Epidermal melanocyte (primary cell): ENCODE results near the gene TMEM250.
A peak's percentile ranks its signal among the peaks of the same experiment; 100 is the strongest.
"Not testable (repeated sequence)": the region's sequence is repeated elsewhere in the genome, so short reads cannot be mapped to it uniquely, and the experiment has no call there.

Source experiments
- DNase-seq: peaks from one replicate; pipeline ENCODE4 v3.0.0; 2011; ENCODE audit warnings: low spot score; ENCODE audit not compliant: insufficient read length

TMEM250 gene, protein sequence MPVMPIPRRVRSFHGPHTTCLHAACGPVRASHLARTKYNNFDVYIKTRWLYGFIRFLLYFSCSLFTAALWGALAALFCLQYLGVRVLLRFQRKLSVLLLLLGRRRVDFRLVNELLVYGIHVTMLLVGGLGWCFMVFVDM

DNA sequence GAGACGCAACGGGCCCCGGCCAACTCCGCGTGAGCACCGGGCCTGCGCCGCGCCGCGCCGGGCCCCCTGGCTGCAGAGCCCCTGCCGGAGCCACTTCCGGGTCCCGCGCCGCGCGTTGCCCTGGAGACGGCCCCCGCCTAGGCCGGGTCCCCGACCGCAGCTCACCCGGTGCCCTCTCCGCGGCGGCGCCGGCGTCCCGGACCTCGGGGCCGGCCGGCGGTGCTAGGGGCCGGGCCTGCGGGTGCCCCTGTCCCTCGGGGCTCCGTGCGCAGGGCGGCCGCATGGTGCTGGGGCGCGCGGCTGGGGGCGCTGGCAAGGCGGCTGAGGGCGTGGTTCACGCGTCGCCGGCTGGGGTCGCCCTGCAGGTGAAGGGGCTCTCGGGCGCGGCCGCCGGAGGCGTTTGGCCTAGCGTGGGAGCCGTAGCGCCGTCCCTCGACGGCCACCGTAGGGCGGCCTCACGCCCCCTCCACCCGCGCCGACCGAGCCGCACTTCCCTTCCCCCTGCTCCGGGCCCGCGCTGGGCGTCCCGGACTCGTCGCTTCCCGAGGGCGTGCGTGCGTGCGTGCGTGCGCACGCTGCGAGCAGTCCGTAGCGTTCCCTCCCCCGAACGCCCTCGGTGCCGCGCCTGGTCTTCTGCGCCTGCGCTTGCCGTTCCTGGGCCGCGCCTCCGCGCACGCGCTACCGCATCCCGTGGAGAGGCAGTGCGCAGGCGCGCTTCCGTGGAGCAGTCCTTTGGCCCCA is at the start of gene TMEM250:
Gene TMEM250 (minus strand): TSS at position 556 of the 741 bp plus-strand sequence. CDS start 1,975 bp downstream, outside the sequence.
- peak; percentile 97 for DNase-seq

DNA sequence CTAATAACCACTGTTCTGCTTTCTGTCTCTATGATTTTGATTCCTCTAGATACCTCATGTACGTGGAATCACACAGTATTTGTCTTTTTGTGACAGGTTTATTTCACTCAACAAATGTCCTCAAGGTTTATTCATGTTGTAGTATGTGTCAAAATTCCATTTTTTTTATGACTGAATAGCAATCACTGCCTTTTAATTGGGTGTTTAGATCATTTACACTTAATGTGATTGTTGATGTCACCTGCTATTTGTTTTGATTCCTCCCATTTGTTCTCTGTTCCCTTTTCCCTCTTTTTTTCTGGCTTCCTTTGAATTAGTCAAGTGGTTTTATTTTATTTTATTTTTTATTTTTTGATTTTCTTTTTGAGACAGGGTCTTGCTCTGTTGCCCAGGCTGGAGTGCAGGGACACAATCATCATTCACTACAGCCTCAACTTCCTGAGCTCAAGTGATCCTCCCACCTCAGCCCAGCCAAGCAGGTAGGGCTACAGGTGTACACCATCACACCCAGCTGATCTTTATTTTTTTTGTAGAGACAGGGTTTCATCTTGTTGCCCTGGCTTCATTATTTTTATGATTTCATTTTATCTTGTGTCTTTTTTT is 44.7 kb upstream of the TMEM250 start:
- DNase-seq: no peak

DNA sequence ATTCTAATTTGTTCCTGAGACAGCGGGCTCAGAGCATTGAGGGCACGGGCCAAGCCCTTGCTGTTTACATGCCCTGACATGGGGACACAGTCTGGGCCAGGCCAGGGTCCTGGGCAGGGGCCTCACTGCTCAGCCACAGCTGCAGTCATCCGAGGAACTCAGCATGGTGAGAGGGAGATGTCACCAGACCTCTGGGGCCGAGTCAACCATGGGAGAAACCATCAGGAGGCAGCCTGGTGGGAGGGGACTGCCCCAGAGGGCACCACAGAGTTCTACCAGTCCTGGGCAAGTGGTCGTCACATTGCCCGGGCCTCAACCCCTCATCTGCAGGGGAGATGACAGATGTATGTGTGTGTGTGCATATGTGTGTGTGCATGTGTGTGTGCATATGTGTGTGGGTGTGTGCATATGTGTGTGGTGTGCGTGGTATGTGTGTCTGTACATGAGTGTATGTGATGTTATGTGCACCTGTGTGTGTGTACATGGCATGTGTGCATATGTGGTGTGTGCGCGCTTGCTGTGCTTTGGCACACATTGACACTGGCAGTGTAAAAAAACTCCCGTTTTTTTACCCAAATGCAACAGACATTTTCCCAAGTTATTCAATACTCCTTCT is 42.4 kb upstream of the TMEM250 start:
- DNase-seq: no peak

DNA sequence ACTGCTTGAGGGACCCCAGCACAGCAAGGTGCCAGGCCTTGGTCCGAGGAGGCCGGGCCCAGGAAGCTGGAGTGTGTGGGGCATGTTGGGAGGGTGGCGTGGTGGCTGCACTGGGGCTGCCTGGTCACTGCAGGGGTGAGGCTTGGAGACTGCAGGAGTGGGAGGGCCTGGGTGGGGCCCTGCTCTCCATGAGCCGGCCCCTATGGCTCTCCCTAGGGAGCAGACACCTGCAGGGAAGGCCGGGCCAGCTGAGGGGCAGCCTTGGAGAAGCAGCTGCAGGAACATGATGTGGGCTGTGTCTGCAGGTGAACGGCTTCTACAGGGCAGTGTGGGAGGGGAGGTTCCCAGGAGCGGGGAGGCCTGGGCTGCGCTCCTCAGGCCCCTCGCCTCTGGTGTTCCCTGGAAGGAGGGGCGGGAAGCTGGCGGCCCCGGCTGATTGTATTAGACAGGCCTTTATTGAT is 41.7 kb upstream of the TMEM250 start:
- DNase-seq: no peak

GRCh38 chr9:136159851-136160250 is 41.2 kb upstream of the TMEM250 start:
- DNase-seq: no peak

- no peak for DNase-seq
These were observed 39.0 kb upstream of the TMEM250 start for GRCh38 chr9:136157477-136158265.

DNA sequence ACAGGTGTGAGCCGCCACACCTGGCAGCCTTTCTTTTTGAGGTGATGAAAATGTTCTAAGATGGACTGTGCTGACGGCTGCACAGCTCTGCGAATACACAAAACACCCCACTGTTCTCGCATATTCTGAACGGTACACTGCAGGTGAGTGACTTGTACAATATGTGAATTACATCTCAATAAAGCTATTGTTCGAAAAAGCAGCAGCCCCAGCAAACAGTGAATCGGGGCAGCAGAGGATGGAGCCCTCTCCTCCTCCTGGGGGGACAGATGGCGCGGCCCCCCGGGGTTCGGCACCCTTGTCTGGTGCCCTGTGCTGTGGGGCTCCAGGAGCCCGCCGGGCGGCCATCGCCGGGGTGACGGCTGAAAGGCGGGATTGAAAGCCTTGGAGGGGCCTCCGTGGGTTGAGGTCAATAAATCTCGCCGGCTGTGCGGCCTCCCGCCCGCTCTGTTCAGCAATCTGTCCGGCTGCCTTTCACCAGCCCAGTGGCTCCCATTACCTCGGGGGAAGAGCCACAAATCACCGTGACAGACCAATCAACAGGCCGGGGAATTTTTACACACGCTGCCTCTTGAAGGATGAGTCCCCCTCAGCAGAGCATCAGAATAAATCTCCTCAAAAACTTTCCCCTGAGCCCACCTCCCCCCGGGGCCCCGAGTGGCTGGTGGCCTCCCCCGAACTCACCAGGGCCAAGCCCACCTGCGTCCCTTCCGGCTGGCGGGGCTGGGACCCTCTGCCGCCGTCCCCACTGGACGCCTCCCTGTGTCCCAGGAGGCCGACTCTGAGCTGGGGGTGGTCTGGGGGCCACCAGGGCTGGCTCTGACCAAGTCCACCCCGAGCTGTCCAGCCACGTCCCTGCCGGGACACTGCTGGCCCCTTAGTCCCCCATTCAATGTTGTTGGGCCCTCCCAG is 37.8 kb upstream of the TMEM250 start:
- DNase-seq: no peak

- no peak for DNase-seq
These were observed 36.9 kb upstream of the TMEM250 start for GRCh38 chr9:136155576-136155975.

- no peak for DNase-seq
These were observed 36.3 kb upstream of the TMEM250 start for GRCh38 chr9:136154943-136155342.

GRCh38 chr9:136153381-136154065 is 34.8 kb upstream of the TMEM250 start:
- no peak for DNase-seq

DNA sequence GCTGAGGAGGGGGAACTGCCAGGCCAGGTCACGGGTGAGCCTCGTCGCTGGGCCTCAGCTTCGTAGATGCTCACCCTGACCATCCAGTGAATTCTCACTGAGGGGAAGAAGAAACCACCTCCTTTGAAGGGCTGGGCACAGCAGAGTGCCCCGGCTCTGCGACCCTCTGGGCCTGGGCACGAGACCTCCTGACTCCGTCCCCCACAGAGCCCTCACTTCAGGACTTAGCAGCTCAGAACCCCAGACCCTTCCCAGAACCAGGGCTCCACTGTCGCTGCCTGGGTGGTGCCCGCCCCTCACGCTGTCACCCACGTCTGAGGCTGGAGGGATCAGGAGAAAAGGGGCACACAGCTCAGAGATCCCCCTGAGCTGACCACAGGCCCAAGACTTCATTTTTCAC is 34.3 kb upstream of the TMEM250 start:
- DNase-seq: no peak

- DNase-seq: no peak
These were observed 33.8 kb upstream of the TMEM250 start for GRCh38 chr9:136152543-136152866.

DNA sequence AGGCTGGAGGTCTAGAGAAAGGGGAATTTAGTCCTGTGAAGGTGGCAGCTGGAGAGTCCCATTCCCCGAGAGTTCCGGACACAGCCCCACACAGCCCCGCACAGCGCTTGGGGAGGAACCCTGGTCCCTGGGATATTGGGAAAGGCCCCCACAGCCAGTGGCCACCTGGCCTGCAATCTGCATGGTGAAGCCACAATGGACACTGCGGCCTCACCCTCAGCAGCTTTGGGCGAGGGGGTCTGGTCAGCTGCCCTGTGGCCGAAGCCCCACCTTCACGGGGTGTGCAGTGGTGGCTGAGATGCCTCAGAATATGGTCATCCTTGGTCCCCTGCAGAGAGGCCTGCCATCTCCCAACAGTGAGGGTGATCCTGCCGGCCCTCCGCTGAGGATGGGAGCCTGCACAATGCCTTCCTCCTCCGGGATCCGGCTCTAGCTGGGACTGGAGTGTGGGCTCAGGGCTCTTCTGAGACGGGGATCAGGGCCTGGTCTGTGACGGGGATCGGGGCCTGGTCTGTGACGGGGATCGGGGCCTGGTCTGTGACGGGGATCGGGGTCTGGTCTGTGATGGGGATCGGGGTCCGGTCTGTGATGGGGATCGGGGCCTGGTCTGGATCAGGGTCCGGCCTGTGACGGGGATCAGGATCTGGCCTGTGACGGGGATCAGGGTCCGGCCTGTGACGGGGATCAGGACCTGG is 33.3 kb upstream of the TMEM250 start:
- no peak for DNase-seq

DNA sequence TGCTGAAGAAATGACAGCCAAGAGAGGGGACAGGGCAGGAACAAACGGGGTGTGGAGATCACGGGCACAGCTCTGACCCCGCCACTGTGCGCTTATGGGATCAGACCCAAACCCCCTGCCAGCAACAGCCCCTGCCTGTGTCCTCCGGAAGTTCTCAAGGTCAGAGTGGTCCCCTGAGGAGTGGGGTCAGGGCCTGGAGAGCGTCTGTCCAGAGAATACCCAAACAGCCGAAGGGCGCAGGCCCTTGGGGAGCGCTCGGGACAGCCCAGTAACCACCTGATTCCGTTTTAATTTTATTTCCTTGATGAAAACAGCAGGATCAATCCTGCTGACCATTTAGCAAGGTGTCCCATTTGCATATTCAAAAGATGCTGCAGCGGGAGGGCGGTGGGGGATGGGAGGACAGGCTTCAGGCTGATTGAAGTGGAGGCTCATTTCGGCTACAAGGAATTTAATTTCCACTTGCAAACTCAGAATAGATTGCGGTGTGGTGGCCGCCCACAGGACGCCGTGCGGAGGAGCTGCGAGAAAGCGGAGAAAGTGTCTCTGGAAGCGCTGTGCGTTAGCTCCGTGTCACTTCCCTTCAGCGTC is 32.6 kb upstream of the TMEM250 start:
- no peak for DNase-seq

DNA sequence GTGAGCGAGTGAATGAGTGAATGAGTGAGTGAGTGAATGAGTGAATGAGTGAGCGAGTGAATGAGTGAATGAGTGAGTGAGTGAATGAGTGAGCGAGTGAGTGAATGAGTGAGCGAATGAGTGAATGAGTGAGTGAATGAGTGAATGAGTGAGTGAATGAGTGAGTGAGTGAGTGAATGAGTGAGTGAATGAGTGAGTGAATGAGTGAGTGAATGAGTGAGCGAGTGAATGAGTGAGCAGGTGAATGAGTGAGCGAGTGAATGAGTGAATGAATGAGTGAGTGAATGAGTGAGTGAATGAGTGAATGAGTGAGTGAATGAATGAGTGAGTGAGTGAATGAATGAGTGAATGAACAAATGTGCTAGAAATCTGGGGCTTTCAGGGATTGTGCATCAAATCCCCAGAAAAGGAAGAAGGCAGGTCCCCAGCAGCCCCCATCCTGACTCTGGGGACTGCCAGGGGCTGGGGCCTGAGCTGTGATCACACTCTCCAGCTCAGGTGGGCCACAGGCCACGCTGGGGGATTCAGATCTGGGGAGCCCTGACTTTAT is 32.1 kb upstream of the TMEM250 start:
- not testable (repeated sequence) for DNase-seq

GRCh38 chr9:136149853-136150252 is 31.2 kb upstream of the TMEM250 start:
- no peak for DNase-seq

- DNase-seq: no peak
These were observed 30.7 kb upstream of the TMEM250 start for GRCh38 chr9:136149337-136149736.

DNA sequence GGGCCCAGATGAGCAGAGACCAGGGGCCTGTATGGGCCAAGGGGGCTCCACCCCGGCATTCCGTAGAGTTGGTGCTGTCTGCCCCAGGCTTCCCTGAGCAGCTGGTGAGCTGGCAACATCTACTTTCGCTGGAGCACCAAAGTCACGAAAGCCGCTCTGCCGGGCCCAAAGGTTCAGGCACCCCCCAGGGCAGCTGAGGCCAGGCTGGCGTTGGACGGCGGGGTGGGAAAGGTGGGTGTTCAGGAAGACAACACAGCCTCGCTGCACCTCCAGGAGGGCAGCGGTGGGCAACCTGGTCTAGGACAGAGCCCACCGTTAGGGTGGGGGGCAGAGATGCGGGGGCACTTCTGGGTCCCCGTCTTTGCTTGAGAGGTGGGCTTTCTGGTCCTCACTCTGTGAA is 30.1 kb upstream of the TMEM250 start:
- DNase-seq: no peak
